K562 (cell line): ENCODE measurements around the gene HES3. TPM values are rescaled to one million over a fixed set of nuclear protein-coding genes. Genes with fewer than 3 reads are reported as not detected.

Experiments used
- FOXA1 ChIP-seq: fragments of 450-650 bp; IDR thresholded peaks from 2 replicates; pipeline ENCODE4 v1.6.1; 2016; ENCODE audit warnings: mild to moderate bottlenecking, borderline replicate concordance
- HDAC8 ChIP-seq: fragments of 450-650 bp; IDR thresholded peaks from 2 replicates; pipeline ENCODE4 v1.6.1; 2016; ENCODE audit warnings: mild to moderate bottlenecking, missing genetic modification characterization, moderate library complexity, missing compliant biosample characterization
- MAFK ChIP-seq: IDR thresholded peaks from 2 replicates; pipeline ENCODE4 v1.6.1; 2011; ENCODE audit warnings: low read length, improper control_type of control experiment
- MCM7 ChIP-seq, 2 experiments: fragments of 450-650 bp; IDR thresholded peaks; 2 replicates each; pipeline ENCODE4 v1.6.1; 2016 to 2018
- MYC ChIP-seq, 2 experiments: fragments of 250-450 bp in 1 of 2; sonication (Bioruptor Pico) in 1 of 2; IDR thresholded peaks; 2 replicates each; pipeline versions ENCODE4 v1.5.1 to v1.6.1; 2012 to 2021; ENCODE audit warnings: low read depth in 2 of 2, borderline replicate concordance in 1 of 2, improper control_type of control experiment in 1 of 2, low read length in 1 of 2, mild to moderate bottlenecking in 1 of 2, moderate library complexity in 1 of 2
- NRF1 ChIP-seq, 2 experiments: fragments of 450-650 bp; IDR thresholded peaks in 1 of 2; conservative IDR thresholded peaks in 1 of 2; 2 replicates each; pipeline ENCODE4 v1.6.1; 2014; ENCODE audit warnings: mild to moderate bottlenecking in 2 of 2
- RBFOX2 ChIP-seq: fragments of 200-400 bp; formaldehyde crosslinking; IDR thresholded peaks from 2 replicates; pipeline ENCODE4 v1.6.1; 2017; ENCODE audit warnings: low read depth, mild to moderate bottlenecking, low read length, moderate library complexity
- SNRNP70 ChIP-seq: fragments of 200-400 bp; formaldehyde crosslinking; optimal IDR thresholded peaks from 2 replicates; pipeline ENCODE3; 2017; ENCODE audit warnings: low read depth, low read length
- TAF9B ChIP-seq: fragments of 450-650 bp; IDR thresholded peaks from 2 replicates; pipeline ENCODE4 v1.6.1; 2018; ENCODE audit warnings: mild to moderate bottlenecking; ENCODE audit not compliant: partially characterized antibody
- TBL1XR1 ChIP-seq, 2 experiments: IDR thresholded peaks; 2 replicates each; pipeline ENCODE4 v1.6.1; 2012; ENCODE audit warnings: improper control_type of control experiment in 2 of 2, low read length in 2 of 2, mild to moderate bottlenecking in 1 of 2
- TEAD1 ChIP-seq, 2 experiments: fragments of 450-650 bp in 1 of 2; sonication (generic) in 1 of 2; formaldehyde crosslinking; IDR thresholded peaks; 2 replicates each; pipeline versions ENCODE4 v1.4.0 to v1.8.0; 2020 to 2022; ENCODE audit warnings: mild to moderate bottlenecking in 2 of 2, missing genetic modification reagents in 1 of 2
- THRB ChIP-seq: fragments of 450-650 bp; formaldehyde crosslinking; conservative IDR thresholded peaks from 2 replicates; pipeline ENCODE4 v1.4.0; 2022; ENCODE audit warnings: mild to moderate bottlenecking, missing genetic modification characterization
- USF2 ChIP-seq: sonication (generic); formaldehyde crosslinking; IDR thresholded peaks from 2 replicates; pipeline ENCODE4 v1.5.0; 2020; ENCODE audit warnings: missing genetic modification reagents
- ZNF609 ChIP-seq: sonication (generic); formaldehyde crosslinking; IDR thresholded peaks from 2 replicates; pipeline ENCODE4 v1.8.1; 2023; ENCODE audit warnings: missing genetic modification reagents, mild to moderate bottlenecking, borderline replicate concordance
- polyA plus RNA-seq, 8 experiments: library from polyadenylated mRNA; depleted of rRNA in 4 of 8; stranded (reverse) in 5 of 8; unstranded in 3 of 8; fragments of >200 nt; fragmentation: Nextera tagmentation in 2 of 8; fragmentation: Illumina TruSeq in 1 of 8; extraction: Ambion mirVana in 2 of 8; extraction: Trizol in 1 of 8; gene quantifications; 2 replicates each; pipeline versions ENCODE4 v1.2.1 to v1.2.3, GENCODE V29; 2011 to 2014; ENCODE audit warnings: inconsistent platforms in 1 of 8, missing spikeins in 1 of 8
- total RNA-seq, 7 experiments: library from RNA; depleted of rRNA in 6 of 7; stranded (reverse); fragments of >200 nt in 6 of 7; fragmentation: Illumina TruSeq in 2 of 7; extraction: Trizol in 2 of 7; gene quantifications; 2 replicates each; pipeline versions ENCODE4 v1.2.1 to v1.2.3, GENCODE V29; 2011 to 2021; ENCODE audit warnings: low replicate concordance in 1 of 7

Gene HES3
- total and polyA plus RNA-seq, 9 of the 15 experiments (the other 6 are each of a cell fraction or from before 2014, with no cell fraction given), result not detected

GRCh38 chr1:6288665-6289064, 44.7 kb downstream of the HES3 start (continued):
- TF ChIP-seq THRB, result no peak
- TF ChIP-seq ZNF609 (CRISPR knock-in tag), result no peak
- TF ChIP-seq MCM7 (IDR thresholded peaks at IDR 0.05), result no peak
- no peak for TF ChIP-seq NRF1 (conservative IDR thresholded peaks at IDR 0.05 in 1 of 2, IDR thresholded peaks at IDR 0.05 in 1 of 2)
- TF ChIP-seq MAFK, result no peak
- TF ChIP-seq USF2 (CRISPR knock-in tag), result no peak
- no peak for TF ChIP-seq TAF9B
- no peak for TF ChIP-seq TBL1XR1 (IDR thresholded peaks at IDR 0.05; ENCODE audit: low read length in 2 of 2)
- no peak for TF ChIP-seq TEAD1 (CRISPR knock-in tag; IDR thresholded peaks at IDR 0.05)
- no peak for TF ChIP-seq SNRNP70
- no peak for TF ChIP-seq MYC (IDR thresholded peaks at IDR 0.05; ENCODE audit: low read depth, low read length)
- no peak for TF ChIP-seq MYC (CRISPR knock-in tag; IDR thresholded peaks at IDR 0.05; ENCODE audit: borderline replicate concordance, low read depth)
- TF ChIP-seq FOXA1, result no peak
- no peak for TF ChIP-seq HDAC8 (tag)
- no peak for TF ChIP-seq RBFOX2
